Measurements from ENCODE around the gene DYRK1A.

DYRK1A gene

DNA sequence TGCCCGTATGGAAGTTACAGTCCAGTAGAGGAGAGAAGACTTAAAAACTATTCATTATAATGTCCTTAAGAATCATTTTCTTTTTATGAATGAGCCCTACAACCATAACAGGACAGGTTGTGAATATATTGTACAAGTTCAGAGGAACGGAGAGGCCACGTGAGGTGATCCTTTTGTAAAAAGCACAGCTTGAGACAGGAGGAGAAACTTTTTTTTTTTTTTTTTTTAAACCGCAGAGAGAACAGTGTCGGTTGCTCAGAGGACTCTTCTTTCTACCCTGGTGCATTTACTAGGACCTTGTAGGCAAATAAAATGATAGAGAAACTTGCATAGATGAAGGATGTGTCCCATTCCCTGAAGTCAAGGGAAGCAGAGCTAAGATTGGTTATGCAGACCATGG is 32.1 kb downstream of the DYRK1A start:
- H3K4me3 ChIP-seq (ENCODE audit: low read depth, low read length) = no peak overlapping the region
- DNase-seq (ENCODE audit: low read depth) = no peak
- TF ChIP-seq, protein P1, sequence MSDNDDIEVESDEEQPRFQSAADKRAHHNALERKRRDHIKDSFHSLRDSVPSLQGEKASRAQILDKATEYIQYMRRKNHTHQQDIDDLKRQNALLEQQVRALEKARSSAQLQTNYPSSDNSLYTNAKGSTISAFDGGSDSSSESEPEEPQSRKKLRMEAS (IDR thresholded peaks at IDR 0.05; ENCODE audit: low read depth, low read length) = no peak
- TF ChIP-seq POLR2A (IDR thresholded peaks at IDR 0.05; ENCODE audit: extremely low read depth, insufficient read length) = no peak
- TF ChIP-seq, protein P2, sequence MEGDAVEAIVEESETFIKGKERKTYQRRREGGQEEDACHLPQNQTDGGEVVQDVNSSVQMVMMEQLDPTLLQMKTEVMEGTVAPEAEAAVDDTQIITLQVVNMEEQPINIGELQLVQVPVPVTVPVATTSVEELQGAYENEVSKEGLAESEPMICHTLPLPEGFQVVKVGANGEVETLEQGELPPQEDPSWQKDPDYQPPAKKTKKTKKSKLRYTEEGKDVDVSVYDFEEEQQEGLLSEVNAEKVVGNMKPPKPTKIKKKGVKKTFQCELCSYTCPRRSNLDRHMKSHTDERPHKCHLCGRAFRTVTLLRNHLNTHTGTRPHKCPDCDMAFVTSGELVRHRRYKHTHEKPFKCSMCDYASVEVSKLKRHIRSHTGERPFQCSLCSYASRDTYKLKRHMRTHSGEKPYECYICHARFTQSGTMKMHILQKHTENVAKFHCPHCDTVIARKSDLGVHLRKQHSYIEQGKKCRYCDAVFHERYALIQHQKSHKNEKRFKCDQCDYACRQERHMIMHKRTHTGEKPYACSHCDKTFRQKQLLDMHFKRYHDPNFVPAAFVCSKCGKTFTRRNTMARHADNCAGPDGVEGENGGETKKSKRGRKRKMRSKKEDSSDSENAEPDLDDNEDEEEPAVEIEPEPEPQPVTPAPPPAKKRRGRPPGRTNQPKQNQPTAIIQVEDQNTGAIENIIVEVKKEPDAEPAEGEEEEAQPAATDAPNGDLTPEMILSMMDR (IDR thresholded peaks at IDR 0.05; ENCODE audit: low read depth, low read length) = no peak
- no peak for TF ChIP-seq MYC (IDR thresholded peaks at IDR 0.05; ENCODE audit: low read depth, low read length)

DNA sequence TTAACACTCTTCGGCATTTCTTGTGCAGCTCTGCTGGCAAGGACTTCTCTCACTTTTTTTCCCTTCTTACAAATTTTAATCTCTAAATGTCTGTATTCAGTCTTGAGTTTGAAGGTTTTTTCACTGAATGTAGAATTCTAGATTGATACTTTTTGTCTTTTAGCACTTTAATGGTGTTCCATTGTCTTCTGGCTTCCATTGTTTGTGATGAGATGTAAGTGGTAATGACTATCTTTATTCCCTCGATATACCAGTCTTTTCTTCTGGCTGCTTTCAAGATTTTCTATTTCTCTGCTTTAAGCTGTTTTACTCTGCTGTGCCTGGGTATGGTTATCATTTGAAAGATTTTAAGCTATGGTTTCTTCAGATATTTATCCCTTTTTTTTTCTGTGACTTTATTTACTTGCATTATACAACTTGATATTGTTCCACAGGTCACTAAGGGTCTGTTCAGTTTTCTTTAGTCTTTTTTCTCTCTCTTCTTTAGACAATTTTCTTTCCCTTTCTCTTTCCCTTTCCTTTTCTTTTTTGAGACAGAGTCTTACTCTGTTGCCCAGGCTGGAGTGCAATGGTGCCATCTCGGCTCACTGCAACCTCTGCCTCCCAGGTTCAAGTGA is 35.8 kb downstream of the DYRK1A start:
- TF ChIP-seq POLR2A (IDR thresholded peaks at IDR 0.05; ENCODE audit: extremely low read depth, insufficient read length) (no peak), MYC (IDR thresholded peaks at IDR 0.05; ENCODE audit: low read depth, low read length) (no peak)
- TF ChIP-seq, protein P1 (IDR thresholded peaks at IDR 0.05; ENCODE audit: low read depth, low read length) = no peak
- TF ChIP-seq, protein P2 (IDR thresholded peaks at IDR 0.05; ENCODE audit: low read depth, low read length) = no peak
- no peak for DNase-seq (ENCODE audit: low read depth)
- no peak overlapping the region for H3K4me3 ChIP-seq (ENCODE audit: low read depth, low read length)

DNA sequence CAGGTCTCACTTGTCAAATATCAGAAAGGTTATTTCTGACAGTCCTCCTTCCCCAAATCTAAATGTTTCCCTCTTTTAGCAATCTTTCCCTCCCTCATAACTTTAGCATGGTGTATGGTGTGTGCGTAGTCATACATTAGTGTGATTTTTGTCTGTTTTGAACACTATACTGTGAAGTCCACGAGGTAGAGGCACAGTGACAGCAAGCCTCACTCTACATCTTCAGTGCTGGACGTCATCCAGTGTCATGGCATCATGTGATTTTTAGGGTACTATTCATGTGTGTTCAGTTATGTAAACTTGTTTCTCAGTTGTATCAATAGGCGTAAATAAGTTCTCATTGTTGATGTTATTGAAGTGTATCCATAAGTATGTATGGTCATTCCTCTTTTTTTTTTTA is 39.1 kb downstream of the DYRK1A start:
- no peak overlapping the region for H3K4me3 ChIP-seq (ENCODE audit: low read depth, low read length)
- DNase-seq (ENCODE audit: low read depth) = no peak
- TF ChIP-seq, protein P1 (IDR thresholded peaks at IDR 0.05; ENCODE audit: low read depth, low read length) = no peak
- TF ChIP-seq MYC (IDR thresholded peaks at IDR 0.05; ENCODE audit: low read depth, low read length) = no peak
- TF ChIP-seq, protein P2 (IDR thresholded peaks at IDR 0.05; ENCODE audit: low read depth, low read length) = no peak
- TF ChIP-seq POLR2A (IDR thresholded peaks at IDR 0.05; ENCODE audit: extremely low read depth, insufficient read length) = no peak

DNA sequence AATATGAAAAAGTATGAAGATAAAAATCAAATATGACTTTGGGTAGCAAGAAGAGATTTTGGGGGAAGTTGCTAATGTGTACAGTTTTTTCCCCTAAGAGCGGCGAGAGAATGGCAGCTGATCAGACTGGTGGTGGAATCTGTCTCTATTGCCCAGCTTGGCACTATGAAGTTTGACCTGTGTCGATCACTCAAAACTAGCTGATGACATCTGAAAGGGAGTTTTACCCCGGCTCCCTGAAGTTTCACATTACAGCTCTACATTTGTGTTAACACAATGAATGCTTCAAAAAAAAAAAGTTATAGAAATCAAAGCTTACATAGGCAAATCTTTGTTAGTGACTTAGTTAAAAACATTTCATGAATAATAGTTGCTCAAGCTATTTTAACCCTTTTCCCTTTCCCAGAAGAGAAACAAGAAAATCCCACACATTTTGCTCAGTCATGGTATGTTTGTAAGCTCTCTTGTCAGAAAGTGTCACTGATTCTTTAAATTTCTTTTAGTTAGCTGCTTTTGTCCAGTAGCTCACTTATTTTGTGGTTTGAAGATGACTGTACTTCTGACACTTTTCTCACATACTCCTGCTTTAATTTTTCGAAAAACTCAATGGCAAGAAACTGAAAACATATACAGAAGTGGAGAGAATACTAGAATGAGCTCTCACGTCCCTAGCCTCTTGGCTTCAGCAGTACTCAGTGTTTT is 41.3 kb downstream of the DYRK1A start:
- H3K4me3 ChIP-seq (ENCODE audit: low read depth, low read length) = no peak overlapping the region
- no peak for DNase-seq (ENCODE audit: low read depth)
- TF ChIP-seq, protein P1 (IDR thresholded peaks at IDR 0.05; ENCODE audit: low read depth, low read length) = no peak
- TF ChIP-seq, protein P2 (IDR thresholded peaks at IDR 0.05; ENCODE audit: low read depth, low read length) = no peak
- TF ChIP-seq MYC (IDR thresholded peaks at IDR 0.05; ENCODE audit: low read depth, low read length) (no peak), POLR2A (IDR thresholded peaks at IDR 0.05; ENCODE audit: extremely low read depth, insufficient read length) (no peak)

DNA sequence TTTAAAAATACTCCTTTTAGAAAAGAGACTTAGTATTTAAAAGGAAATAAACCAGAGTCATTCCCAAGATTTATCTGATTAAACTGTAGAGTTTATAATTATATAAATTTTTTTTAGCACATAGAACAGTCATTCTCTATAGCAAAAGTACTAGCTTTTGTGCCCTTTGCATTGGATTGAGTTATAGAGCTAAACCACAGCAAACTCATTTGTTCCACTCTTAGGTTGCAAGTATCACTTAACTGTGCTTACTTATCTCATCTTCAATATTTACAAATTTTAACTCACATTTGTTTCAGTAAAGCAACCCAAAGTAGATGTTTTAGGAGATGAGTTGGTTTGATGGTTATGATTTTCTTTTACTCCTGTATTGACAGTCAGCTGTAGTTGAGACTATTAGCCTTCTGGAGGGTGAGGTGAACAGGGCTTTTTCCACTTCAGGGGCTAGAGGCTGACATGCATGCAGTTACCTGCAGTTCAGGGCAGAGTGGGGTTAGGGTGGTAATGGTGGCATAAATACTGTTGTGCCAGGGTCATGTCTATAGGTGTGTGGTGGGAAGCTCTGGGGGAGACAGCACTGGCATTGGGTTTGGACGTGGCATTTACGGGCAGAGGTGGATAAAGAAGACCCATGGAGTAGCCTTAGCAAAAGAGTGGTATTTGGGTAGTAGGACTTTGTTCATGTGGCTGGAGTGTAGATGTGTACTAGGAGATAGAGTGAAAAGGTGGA is 42.1 kb downstream of the DYRK1A start:
- no peak overlapping the region for H3K4me3 ChIP-seq (ENCODE audit: low read depth, low read length)
- no peak for TF ChIP-seq MYC (IDR thresholded peaks at IDR 0.05; ENCODE audit: low read depth, low read length)
- TF ChIP-seq POLR2A (IDR thresholded peaks at IDR 0.05; ENCODE audit: extremely low read depth, insufficient read length) = no peak
- TF ChIP-seq, protein P1 (IDR thresholded peaks at IDR 0.05; ENCODE audit: low read depth, low read length) = no peak
- TF ChIP-seq, protein P2 (IDR thresholded peaks at IDR 0.05; ENCODE audit: low read depth, low read length) = no peak
- no peak for DNase-seq (ENCODE audit: low read depth)

All from NB4 (cell line).